Peyer's patch (tissue), 4 donors: Measurements from ENCODE around the gene TRABD2A. TPM values are rescaled to one million over a fixed set of nuclear protein-coding genes. Genes with fewer than 3 reads are reported as not detected.
A peak's percentile ranks its signal among the peaks of the same experiment; 100 is the strongest.

Source experiments
- DNase-seq, 3 donors: peaks; one replicate each; pipeline ENCODE4 v3.0.0-alpha.2; 2017 to 2019
- H3K27ac ChIP-seq, 4 donors: fragments of 200-600 bp; sonication (generic); one replicate each; pipeline ENCODE4 v1.5.1; 2016 to 2019
- H3K27me3 ChIP-seq, 2 donors: fragments of 200-600 bp; sonication (generic); one replicate each; pipeline ENCODE4 v1.5.1; 2019
- H3K36me3 ChIP-seq, 3 donors: fragments of 200-600 bp; sonication (generic); one replicate each; pipeline ENCODE4 v1.5.1; 2016 to 2019
- H3K4me1 ChIP-seq, 4 donors: fragments of 200-600 bp; sonication (generic); one replicate each; pipeline ENCODE4 v1.5.1; 2016 to 2019
- H3K4me3 ChIP-seq, 4 donors: fragments of 200-600 bp; sonication (generic); 1 replicate in 3 of 4; 2 replicates in 1 of 4; pipeline ENCODE4 v1.5.1; 2016 to 2019; ENCODE audit warnings: mild to moderate bottlenecking in 1 of 4
- H3K9me3 ChIP-seq, 4 donors: fragments of 200-600 bp; sonication (generic); one replicate each; pipeline ENCODE4 v1.5.1; 2016 to 2019; ENCODE audit warnings: mild to moderate bottlenecking in 1 of 4
- CTCF ChIP-seq, 6 experiments: fragments of 450-650 bp in 4 of 6; fragments of 200-600 bp in 2 of 6; sonication (generic) in 1 of 6; IDR thresholded peaks; one replicate each; pipeline ENCODE4 v1.5.1; 2017 to 2019; ENCODE audit warnings: antibody characterized with exemption in 6 of 6, mild to moderate bottlenecking in 3 of 6, moderate library complexity in 1 of 6
- POLR2A ChIP-seq, 2 donors: fragments of 450-650 bp; IDR thresholded peaks; one replicate each; pipeline ENCODE4 v1.5.1; 2017; ENCODE audit warnings: antibody characterized with exemption in 2 of 2, mild to moderate bottlenecking in 2 of 2, moderate library complexity in 2 of 2
- total RNA-seq, 4 donors: library from RNA; depleted of rRNA; stranded (reverse); fragments of >200 nt; gene quantifications; one replicate each; pipeline ENCODE4 v1.1.0, GENCODE V29; 2016

Gene TRABD2A
- total RNA-seq, 4 donors from 2014 or later = 32.2 to 85.4 (median 55.0) TPM

- no peaks in the 10 kb centered on the region for H3K9me3 ChIP-seq
- peak overlapping the region; percentile 95 to 99 (median 97) for H3K27ac ChIP-seq
- TF ChIP-seq POLR2A (IDR thresholded peaks at IDR 0.05) (no peak), CTCF (IDR thresholded peaks at IDR 0.05) (no peak)
- peak; percentile 75 to 84 (median 76) for DNase-seq
- H3K27me3 ChIP-seq = no peaks in the 10 kb centered on the region
- peak overlapping the region; percentile 77 to 95 (median 92) for H3K4me3 ChIP-seq
- peaks cover 0 to 4% (median 0%) of the 10 kb centered on the region in 3 donors for H3K36me3 ChIP-seq
- H3K4me1 ChIP-seq = peaks cover 0 to 5% (median 0%) of the 10 kb centered on the region in 4 donors
These were observed 25.4 kb upstream of the TRABD2A start for GRCh38 chr2:84906108-84906899.

- Histone ChIP-seq H3K4me3 (peak within 1 kb of the TSS; percentile 77 to 95 (median 92)), H3K27ac (peak within 1 kb of the TSS; percentile 95 to 99 (median 97)), H3K9me3 (no peaks in the 10 kb centered on the region), H3K27me3 (no peaks in the 10 kb centered on the region), H3K36me3 (peaks cover 0 to 4% (median 0%) of the 10 kb centered on the region in 3 donors), H3K4me1 (peaks cover 0 to 5% (median 0%) of the 10 kb centered on the region in 4 donors)
- TF ChIP-seq CTCF (IDR thresholded peaks at IDR 0.05) (peak in 4 of 6 experiments; percentile 22 to 45 (median 32)), POLR2A (IDR thresholded peaks at IDR 0.05) (peak; percentile 98 to 99)
- DNase-seq = peak; percentile 92 to 96 (median 95)
These were observed 24.6 kb upstream of the TRABD2A start, which contains the start of gene TMSB10 for GRCh38 chr2:84905181-84906107. TMSB10 (plus strand) TSS chr2:84905656.

GRCh38 chr2:84904717-84905174 lies 23.9 kb upstream of the TRABD2A start:
- Histone ChIP-seq H3K9me3 (no peaks in the 10 kb centered on the region), H3K27me3 (no peaks in the 10 kb centered on the region), H3K27ac (peak overlapping the region; percentile 95 to 99 (median 97)), H3K36me3 (peaks cover 0 to 4% (median 0%) of the 10 kb centered on the region in 3 donors), H3K4me3 (peak overlapping the region; percentile 77 to 95 (median 92)), H3K4me1 (peaks cover 0 to 5% (median 0%) of the 10 kb centered on the region in 4 donors)
- peak; percentile 71 to 93 (median 82) for DNase-seq
- TF ChIP-seq CTCF (IDR thresholded peaks at IDR 0.05) (no peak), POLR2A (IDR thresholded peaks at IDR 0.05) (peak; percentile 23 to 26)

- no peaks in the 10 kb centered on the region for H3K9me3 ChIP-seq
- no peak for DNase-seq
- H3K27ac ChIP-seq = peak overlapping the region; percentile 95 to 99 (median 97)
- H3K27me3 ChIP-seq = no peaks in the 10 kb centered on the region
- H3K4me3 ChIP-seq = peak overlapping the region in 1 of 4 donors; percentile 77
- peaks cover 0 to 5% (median under 1%) of the 10 kb centered on the region in 4 donors for H3K4me1 ChIP-seq
- H3K36me3 ChIP-seq = peaks cover 0 to 4% (median 0%) of the 10 kb centered on the region in 3 donors
- TF ChIP-seq CTCF (IDR thresholded peaks at IDR 0.05) (no peak), POLR2A (IDR thresholded peaks at IDR 0.05) (no peak)
These were observed 23.3 kb upstream of the TRABD2A start for GRCh38 chr2:84904151-84904550.

GRCh38 chr2:84902526-84902925 lies 21.6 kb upstream of the TRABD2A start:
- H3K9me3 ChIP-seq = no peaks in the 10 kb centered on the region
- no peak for DNase-seq
- H3K27me3 ChIP-seq = no peaks in the 10 kb centered on the region
- TF ChIP-seq CTCF (IDR thresholded peaks at IDR 0.05) (no peak), POLR2A (IDR thresholded peaks at IDR 0.05) (no peak)
- H3K36me3 ChIP-seq = peaks cover 0 to 4% (median 0%) of the 10 kb centered on the region in 3 donors
- no peak overlapping the region for H3K4me3 ChIP-seq
- H3K27ac ChIP-seq = no peak overlapping the region
- peaks cover 3 to 19% (median 7%) of the 10 kb centered on the region in 4 donors for H3K4me1 ChIP-seq
